HG03108 (cell line): ENCODE data around the gene POLN.

Experiments
- ATAC-seq: cut with Tn5 transposase; IDR thresholded peaks from one replicate; pipeline ENCODE4 v1.9.1; 2021; ENCODE audit warnings: moderate library complexity; ENCODE audit not compliant: unreplicated experiment

Gene POLN

DNA sequence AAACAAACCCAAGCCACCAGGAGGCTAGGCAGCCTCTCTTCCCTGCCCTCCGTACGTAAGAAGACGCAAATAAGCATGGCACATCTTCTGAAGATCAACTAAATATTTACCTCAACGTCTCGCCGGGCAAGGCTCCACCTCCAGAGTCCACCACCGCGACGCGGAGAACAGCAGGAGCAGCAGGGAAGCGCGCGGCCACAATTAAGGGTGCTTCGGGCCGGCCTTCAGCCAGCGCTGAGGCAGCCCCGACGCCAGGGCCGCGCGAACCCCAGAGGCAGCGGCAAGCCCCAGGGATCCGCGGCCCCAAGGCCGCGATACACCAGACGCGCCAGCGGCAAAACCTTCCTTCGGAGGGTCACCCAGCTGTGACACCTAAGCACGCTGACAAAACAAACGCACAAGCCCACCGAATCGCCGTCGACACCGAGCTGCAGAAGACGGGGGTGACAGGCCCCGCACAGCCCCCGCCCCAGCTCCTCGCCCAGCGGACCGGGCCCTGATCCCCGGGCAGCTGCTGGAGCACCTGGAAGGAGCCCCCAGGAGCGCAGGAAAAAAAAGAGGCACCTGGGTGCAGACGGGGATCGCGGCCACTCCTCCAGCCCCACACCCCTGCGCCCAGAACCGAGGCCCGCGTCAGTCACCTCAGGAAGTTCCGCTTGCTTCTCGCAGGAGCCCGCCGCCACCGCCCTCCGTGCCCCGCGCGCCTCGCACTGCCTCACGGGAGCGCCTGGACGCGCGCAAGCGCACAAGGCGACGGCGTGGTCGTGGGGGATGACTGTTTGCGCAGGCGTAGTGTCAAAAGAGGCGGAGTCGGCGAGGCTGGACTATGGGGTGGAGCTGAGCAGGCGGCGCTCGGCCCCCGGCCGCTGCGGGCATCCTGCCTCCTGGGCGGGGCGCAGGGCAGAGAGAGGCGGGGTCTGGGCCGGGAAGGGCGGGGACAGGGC is at the start of gene POLN, which contains the start of gene HAUS3:
Gene POLN (minus strand): TSS at position 712 of the 944 bp plus-strand sequence. CDS start 12,890 bp downstream, outside the sequence.
Gene HAUS3 (minus strand): TSS at position 712 of the 944 bp plus-strand sequence. CDS start 1,175 bp downstream, outside the sequence.
- peak; percentile 86 for ATAC-seq

- ATAC-seq, result no peak
Measured at GRCh38 chr4:2290974-2291704, 49.2 kb upstream of the POLN start.

DNA sequence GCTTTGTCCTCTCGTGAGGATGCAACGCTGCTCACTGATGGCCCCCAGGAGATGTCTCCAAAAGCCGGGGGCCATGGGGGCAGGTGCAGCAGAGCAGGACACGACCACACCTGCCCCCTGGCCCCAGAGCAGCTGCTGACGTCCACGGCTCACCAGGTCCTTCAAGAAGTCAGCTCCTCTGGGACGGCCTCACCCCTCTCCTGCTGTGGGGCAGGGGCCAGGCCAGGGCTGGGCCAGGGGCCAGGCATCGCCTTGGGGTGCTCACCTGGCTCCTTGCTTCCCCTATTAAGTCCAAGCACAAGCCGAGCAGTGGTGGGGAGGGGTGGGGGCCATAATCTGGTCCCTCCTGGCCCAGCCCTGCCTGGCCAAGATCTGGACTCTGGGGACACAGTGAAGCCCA is 48.6 kb upstream of the POLN start:
- no peak for ATAC-seq

- ATAC-seq, result no peak
Measured at GRCh38 chr4:2289955-2290333, 48.0 kb upstream of the POLN start.

- no peak for ATAC-seq
Measured at GRCh38 chr4:2289311-2289954, 47.5 kb upstream of the POLN start.

DNA sequence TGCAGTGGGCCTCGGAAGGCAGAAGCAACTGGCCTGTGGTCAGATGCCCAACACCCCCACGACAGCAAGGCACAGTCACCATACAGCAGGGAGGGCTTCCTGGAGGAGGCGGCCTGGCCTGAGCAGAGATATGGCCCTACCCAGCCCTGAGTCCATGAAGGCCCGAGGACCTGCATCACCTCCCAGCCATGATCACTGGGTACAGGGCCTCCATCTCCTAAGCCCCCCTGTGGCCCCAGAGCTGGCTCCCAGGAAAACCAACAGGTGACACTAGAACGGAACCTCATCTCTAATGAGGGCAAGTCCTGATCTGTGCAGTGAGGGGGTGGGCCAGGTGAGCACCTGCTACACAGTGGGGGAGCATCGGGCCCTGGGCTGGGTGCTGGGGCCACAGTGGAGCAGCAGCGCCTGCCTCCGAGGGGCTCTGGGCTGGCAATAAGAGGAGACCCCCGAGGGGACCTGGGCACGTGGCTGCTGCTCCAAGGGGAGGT is 46.2 kb upstream of the POLN start:
- no peak for ATAC-seq

GRCh38 chr4:2287594-2287915 is 45.6 kb upstream of the POLN start:
- no peak for ATAC-seq

- no peak for ATAC-seq
Measured at GRCh38 chr4:2286904-2287593, 45.1 kb upstream of the POLN start.

GRCh38 chr4:2285613-2286381 is 43.9 kb upstream of the POLN start:
- no peak for ATAC-seq

- no peak for ATAC-seq
Measured at GRCh38 chr4:2284934-2285612, 43.2 kb upstream of the POLN start.

- no peak for ATAC-seq
Measured at GRCh38 chr4:2284161-2284933, 42.4 kb upstream of the POLN start.

GRCh38 chr4:2283199-2283711 is 41.3 kb upstream of the POLN start:
- ATAC-seq, result no peak

GRCh38 chr4:2281575-2282343 is 39.8 kb upstream of the POLN start:
- peak; percentile 94 for ATAC-seq

GRCh38 chr4:2280531-2281300 is 38.8 kb upstream of the POLN start:
- ATAC-seq, result no peak

GRCh38 chr4:2277956-2278355 is 36.0 kb upstream of the POLN start:
- no peak for ATAC-seq

- ATAC-seq, result no peak
Measured at GRCh38 chr4:2276581-2277325, 34.8 kb upstream of the POLN start.
